ENCODE results near the gene TMEM273. TPM values are rescaled to one million over a fixed set of nuclear protein-coding genes. Genes with fewer than 3 reads are reported as not detected.

Gene TMEM273
- total RNA-seq, 1 donor = not detected

GRCh38 chr10:49144058-49144720 lies 44.0 kb downstream of the TMEM273 start:
- H3K4me3 ChIP-seq (ENCODE audit: low read depth, low read length) = no peak overlapping the region
- TF ChIP-seq CTCF (IDR thresholded peaks at IDR 0.05; ENCODE audit: insufficient read depth, low read depth, low read length) = no peak
- DNase-seq (ENCODE audit: low read depth) = peak; percentile 77

GRCh38 chr10:49143249-49143648 lies 44.9 kb downstream of the TMEM273 start:
- DNase-seq (ENCODE audit: low read depth) = no peak
- TF ChIP-seq CTCF (IDR thresholded peaks at IDR 0.05; ENCODE audit: insufficient read depth, low read depth, low read length) = no peak
- H3K4me3 ChIP-seq (ENCODE audit: low read depth, low read length) = no peak overlapping the region

DNA sequence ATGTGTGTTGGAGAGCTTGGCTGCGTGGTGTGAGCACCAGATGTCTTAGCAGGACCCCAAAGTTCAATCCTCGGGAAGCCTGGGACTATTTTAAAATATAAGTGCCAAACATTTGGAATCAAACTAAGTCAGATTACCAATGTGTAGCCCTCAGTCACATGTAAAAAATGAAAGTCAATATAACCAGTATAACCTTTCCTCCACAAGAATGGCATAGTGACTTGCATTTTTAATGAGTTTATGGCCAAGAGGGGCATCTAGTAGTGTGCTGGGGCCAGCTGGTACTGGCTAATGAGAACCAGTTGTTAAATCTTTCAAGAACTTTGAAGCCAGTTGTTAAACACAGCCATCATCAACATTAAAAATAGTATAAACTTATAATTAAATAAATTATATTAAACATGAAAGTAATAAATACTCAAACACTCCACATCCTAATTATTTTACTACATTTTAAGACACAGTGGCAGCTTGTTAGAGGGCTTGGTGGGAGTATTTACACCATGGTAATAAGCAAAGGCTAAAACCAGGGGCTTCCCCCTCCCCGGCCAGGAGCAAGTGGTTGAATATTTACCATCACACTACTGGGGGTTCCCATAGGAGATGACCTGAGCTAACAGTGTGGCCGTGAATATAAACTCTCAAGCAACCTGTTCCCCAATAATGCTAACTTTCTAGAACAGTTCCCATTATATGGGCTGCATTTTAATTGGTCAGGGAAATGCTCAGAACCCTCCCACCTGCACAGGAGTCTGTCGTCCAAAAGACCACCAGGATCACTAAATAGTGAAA lies 46.5 kb downstream of the TMEM273 start:
- no peak for DNase-seq (ENCODE audit: low read depth)
- TF ChIP-seq CTCF (IDR thresholded peaks at IDR 0.05; ENCODE audit: insufficient read depth, low read depth, low read length) = no peak
- H3K4me3 ChIP-seq (ENCODE audit: low read depth, low read length) = no peak overlapping the region

- DNase-seq (ENCODE audit: low read depth) = no peak
- TF ChIP-seq CTCF (IDR thresholded peaks at IDR 0.05; ENCODE audit: insufficient read depth, low read depth, low read length) = no peak
- H3K4me3 ChIP-seq (ENCODE audit: low read depth, low read length) = no peak overlapping the region
Measured at GRCh38 chr10:49140304-49141177, 47.6 kb downstream of the TMEM273 start.

DNA sequence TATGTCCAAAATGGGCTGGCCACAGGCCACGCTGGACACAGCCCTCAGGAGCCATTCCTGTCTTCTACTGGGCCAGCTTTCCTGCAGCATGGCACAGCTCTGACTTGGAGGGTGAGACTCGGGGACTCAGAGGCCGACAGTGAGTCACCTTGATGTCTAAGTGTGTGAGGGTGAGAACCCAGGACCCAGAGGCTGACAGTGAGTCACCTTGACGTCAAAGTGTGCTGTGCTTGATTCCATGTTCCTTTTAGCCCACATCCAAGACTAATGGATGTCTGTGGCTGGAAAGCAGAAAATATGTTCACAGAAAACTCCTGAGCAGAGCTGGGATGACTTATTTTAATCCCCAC lies 48.4 kb downstream of the TMEM273 start:
- DNase-seq (ENCODE audit: low read depth) = peak; percentile 75
- H3K4me3 ChIP-seq (ENCODE audit: low read depth, low read length) = no peak overlapping the region
- no peak for TF ChIP-seq CTCF (IDR thresholded peaks at IDR 0.05; ENCODE audit: insufficient read depth, low read depth, low read length)

GRCh38 chr10:49139028-49139845 lies 49.0 kb downstream of the TMEM273 start:
- peak; percentile 51 for DNase-seq (ENCODE audit: low read depth)
- H3K4me3 ChIP-seq (ENCODE audit: low read depth, low read length) = no peak overlapping the region
- TF ChIP-seq CTCF (IDR thresholded peaks at IDR 0.05; ENCODE audit: insufficient read depth, low read depth, low read length) = no peak

Measured in fibroblast of villous mesenchyme (primary cell).